Right cardiac atrium (tissue), 5 donors: ENCODE results near the gene MLLT6. TPM values are rescaled to one million over a fixed set of nuclear protein-coding genes. Genes with fewer than 3 reads are reported as not detected.

Source experiments
- ATAC-seq, 2 donors: fragments of 200-7000 bp; cut with Tn5 transposase; one replicate each; pipeline versions ENCODE4 v1.8.0 to v1.9.1; 2020; ENCODE audit warnings: moderate library complexity in 2 of 2, mild to moderate bottlenecking in 1 of 2
- DNase-seq, 3 donors: peaks; one replicate each; pipeline ENCODE4 v3.0.0-alpha.2; 2020
- H3K27ac ChIP-seq: one replicate; pipeline ENCODE4 v1.5.1; 2013; ENCODE audit warnings: mild to moderate bottlenecking, low read length, control low read depth, moderate library complexity
- H3K27me3 ChIP-seq: one replicate; pipeline ENCODE4 v1.6.1; 2013; ENCODE audit not compliant: control insufficient read depth, insufficient read depth
- H3K4me1 ChIP-seq: one replicate; pipeline ENCODE4 v1.6.1; 2013; ENCODE audit warnings: low read length; ENCODE audit not compliant: control insufficient read depth, insufficient read depth
- H3K4me3 ChIP-seq: one replicate; pipeline ENCODE4 v1.5.1; 2013; ENCODE audit warnings: low read length, control low read depth
- H3K9me3 ChIP-seq: one replicate; pipeline ENCODE4 v1.6.1; 2013; ENCODE audit warnings: low read length; ENCODE audit not compliant: control insufficient read depth
- WGBS: extraction: QIAGEN DNeasy Blood & Tissue Kit; methylation state at CpG from one replicate; pipeline ENCODE4 v1.1.7; 2013; 5-methylcytosine and 5-hydroxymethylcytosine counted together
- intact Hi-C, 4 donors: fragments of 100-400 bp; cut with DNase I; formaldehyde crosslinking; loops; one replicate each; pipeline versions ENCODE4 v1.11.0 to v1.14.0; 2022 to 2023
- polyA plus RNA-seq: library from polyadenylated mRNA; stranded (reverse); fragments of 200-250 nt; gene quantifications from one replicate; pipeline ENCODE4 v1.2.3, GENCODE V29; 2013
- total RNA-seq, 4 donors: library from RNA; stranded (reverse); fragmentation: NEBNext Ultra II Directional; extraction: Animal tissue kit (Norgen Biotek cat#: 25700); gene quantifications; one replicate each; pipeline ENCODE4 v1.2.1, GENCODE V29; 2021
- donor health status: healthy with polysubstance abuse.
- donor health status: DM: no; HTN: yes; CAD: no.
- donor health status: DM: no; HTN: no; CAD: no.
- donor health status: DM: no; HTN: yes; CAD: no; lungs with severe emphysema.
- donor health status: DM: yes; HTN: yes; CAD: no.

MLLT6 gene
- total and polyA plus RNA-seq, 5 donors, result 80.7 to 108 (median 86.6) TPM

DNA sequence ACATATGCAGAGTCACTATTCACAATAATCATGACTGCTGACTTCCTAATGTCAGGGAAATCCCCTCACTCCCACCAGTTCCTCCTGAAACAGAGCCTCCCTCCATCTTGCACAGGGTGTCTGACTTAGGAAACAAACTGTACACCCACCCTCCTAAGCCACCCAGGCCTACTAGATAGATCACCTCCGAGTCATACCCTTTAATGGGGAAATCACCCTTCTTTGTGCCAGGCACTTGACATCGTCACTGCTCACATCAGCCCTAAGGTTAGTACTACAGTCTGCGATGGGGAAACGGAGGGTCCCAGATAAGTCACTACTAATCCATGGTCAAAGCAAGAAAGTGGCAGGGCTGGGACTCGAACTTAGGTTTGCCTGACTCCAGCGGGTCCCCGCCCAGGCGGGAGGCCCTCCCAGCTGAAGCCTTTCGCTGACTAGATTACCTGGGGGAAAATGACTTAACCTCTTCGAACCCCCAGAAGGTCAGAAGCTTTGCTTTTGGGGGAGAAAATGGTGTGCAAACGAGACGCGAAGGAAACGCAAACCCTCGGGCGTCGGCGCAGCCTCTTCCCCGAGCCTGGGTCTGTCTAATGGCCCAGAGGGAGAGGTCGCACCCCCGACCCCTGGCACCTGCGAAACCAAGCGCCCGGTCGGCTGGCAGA is 3.4 kb upstream of the MLLT6 start:
- Histone ChIP-seq H3K4me3 (peak overlapping the region; percentile 97), H3K27ac (peak overlapping the region; percentile 98), H3K4me1 (peaks cover 4% of the 10 kb centered on the region), H3K9me3 (no peaks in the 10 kb centered on the region), H3K27me3 (no peaks in the 10 kb centered on the region)
- DNase-seq, result no peak
- 1% methylated on average over 25 of the region's 25 CpGs for WGBS
- peak in 1 of 2 donors; percentile 0 for ATAC-seq
- intact Hi-C loops, result loop anchor here in 2 of 4 donors (5.0 kb wide), 2 partner anchors 36 to 41 kb away; no protein-coding TSS in a partner anchor

GRCh38 chr17:38702166-38702915 is 2.7 kb upstream of the MLLT6 start:
- Histone ChIP-seq H3K27ac (peak overlapping the region; percentile 98), H3K4me1 (peaks cover 7% of the 10 kb centered on the region), H3K4me3 (peak overlapping the region; percentile 97), H3K27me3 (no peaks in the 10 kb centered on the region), H3K9me3 (no peaks in the 10 kb centered on the region)
- intact Hi-C loops, result loop anchor here in 2 of 4 donors (5.0 kb wide), 2 partner anchors 35 to 40 kb away; no protein-coding TSS in a partner anchor
- DNase-seq (peak; percentile 88 to 95 (median 95)), ATAC-seq (peak; percentile 68 to 81)
- under 1% methylated on average over 81 of the region's 81 CpGs for WGBS

DNA sequence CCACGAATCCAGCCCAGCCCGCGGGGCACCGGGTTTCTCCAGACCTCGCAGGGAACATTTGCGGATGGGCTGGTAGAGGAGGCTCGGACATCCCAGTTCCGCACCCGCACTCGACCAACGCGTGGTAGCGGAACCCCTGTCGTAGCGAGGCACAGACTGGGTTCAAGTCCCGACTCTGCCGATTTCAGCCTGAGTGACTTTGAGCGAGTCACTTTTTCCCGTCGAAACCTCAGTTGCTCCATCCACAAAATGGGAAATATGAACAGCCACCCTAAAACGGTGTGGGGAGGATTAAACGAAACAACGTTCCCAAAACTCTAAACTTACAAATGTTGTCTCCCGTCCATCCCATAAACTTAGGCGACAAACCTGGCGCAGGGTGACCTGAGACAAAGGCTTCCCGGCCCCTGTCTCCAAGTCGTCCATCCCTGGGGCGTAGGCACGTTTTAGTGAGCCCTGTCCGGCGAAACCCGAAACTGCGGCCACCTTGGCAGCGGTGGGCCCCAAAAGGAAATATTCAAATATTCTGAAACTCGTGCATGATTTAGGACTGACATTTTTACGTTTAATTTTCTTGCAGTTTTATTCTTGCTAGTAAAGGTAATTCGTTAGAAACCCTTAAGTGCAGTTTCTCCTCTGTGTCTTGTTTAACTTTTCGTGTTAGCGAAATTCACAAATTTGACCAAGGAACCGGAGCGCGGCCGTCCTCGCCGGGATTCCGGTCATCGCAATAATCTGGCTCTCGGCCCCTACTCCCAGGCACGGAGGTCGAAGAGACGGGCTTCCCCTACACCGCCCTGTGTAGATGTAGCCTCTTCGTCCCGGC is 1.9 kb upstream of the MLLT6 start:
- intact Hi-C loops, result loop anchor here in 2 of 4 donors (5.0 kb wide), 2 partner anchors 34 to 39 kb away; no protein-coding TSS in a partner anchor
- WGBS, result 2% methylated on average over 55 of the region's 55 CpGs
- Histone ChIP-seq H3K4me3 (peak overlapping the region; percentile 97), H3K4me1 (peaks cover 7% of the 10 kb centered on the region), H3K27me3 (no peaks in the 10 kb centered on the region), H3K27ac (peak overlapping the region; percentile 98), H3K9me3 (no peaks in the 10 kb centered on the region)
- peak in 1 of 3 donors; percentile 51 for DNase-seq
- no peak for ATAC-seq

GRCh38 chr17:38703742-38704605 is 1.1 kb upstream of the MLLT6 start:
- H3K27ac ChIP-seq, result peak overlapping the region; percentile 95
- H3K4me3 ChIP-seq, result peak overlapping the region; percentile 97
- H3K27me3 ChIP-seq, result no peaks in the 10 kb centered on the region
- intact Hi-C loops, result loop anchor here in 2 of 4 donors (5.0 kb wide), 2 partner anchors 33 to 38 kb away; no protein-coding TSS in a partner anchor
- no peaks in the 10 kb centered on the region for H3K9me3 ChIP-seq
- under 1% methylated on average over 50 of the region's 50 CpGs for WGBS
- ATAC-seq (peak; percentile 45 to 48), DNase-seq (peak; percentile 80 to 92 (median 91))
- H3K4me1 ChIP-seq, result peaks cover 7% of the 10 kb centered on the region

DNA sequence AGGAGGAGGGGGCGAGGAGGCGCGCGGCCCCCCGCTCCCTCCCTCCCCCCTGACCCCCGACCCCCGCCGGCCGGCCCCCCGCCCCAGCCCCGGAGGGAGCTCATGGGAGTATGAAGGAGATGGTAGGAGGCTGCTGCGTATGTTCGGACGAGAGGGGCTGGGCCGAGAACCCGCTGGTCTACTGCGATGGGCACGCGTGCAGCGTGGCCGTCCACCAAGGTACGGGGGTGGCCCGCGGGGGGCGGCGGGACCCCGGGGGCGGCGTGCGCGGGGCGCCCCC is 390 bp downstream of the MLLT6 start:
- intact Hi-C loops, result no loop called here
- Histone ChIP-seq H3K27ac (peak overlapping the region; percentile 46), H3K27me3 (no peaks in the 10 kb centered on the region), H3K9me3 (no peaks in the 10 kb centered on the region), H3K4me1 (peaks cover 7% of the 10 kb centered on the region), H3K4me3 (peak overlapping the region; percentile 97)
- ATAC-seq (no peak), DNase-seq (peak in 1 of 3 donors; percentile 54)
- under 1% methylated on average over 30 of the region's 32 CpGs for WGBS

GRCh38 chr17:38705803-38706504 is 881 bp downstream of the MLLT6 start:
- WGBS, result under 1% methylated on average over 38 of the region's 38 CpGs
- H3K27me3 ChIP-seq, result no peaks in the 10 kb centered on the region
- intact Hi-C loops, result no loop called here
- ATAC-seq, result peak in 1 of 2 donors; percentile 1
- DNase-seq, result peak; percentile 72 to 86 (median 86)
- peak overlapping the region; percentile 97 for H3K4me3 ChIP-seq
- no peaks in the 10 kb centered on the region for H3K9me3 ChIP-seq
- peak overlapping the region; percentile 46 for H3K27ac ChIP-seq
- H3K4me1 ChIP-seq, result peaks cover 7% of the 10 kb centered on the region

DNA sequence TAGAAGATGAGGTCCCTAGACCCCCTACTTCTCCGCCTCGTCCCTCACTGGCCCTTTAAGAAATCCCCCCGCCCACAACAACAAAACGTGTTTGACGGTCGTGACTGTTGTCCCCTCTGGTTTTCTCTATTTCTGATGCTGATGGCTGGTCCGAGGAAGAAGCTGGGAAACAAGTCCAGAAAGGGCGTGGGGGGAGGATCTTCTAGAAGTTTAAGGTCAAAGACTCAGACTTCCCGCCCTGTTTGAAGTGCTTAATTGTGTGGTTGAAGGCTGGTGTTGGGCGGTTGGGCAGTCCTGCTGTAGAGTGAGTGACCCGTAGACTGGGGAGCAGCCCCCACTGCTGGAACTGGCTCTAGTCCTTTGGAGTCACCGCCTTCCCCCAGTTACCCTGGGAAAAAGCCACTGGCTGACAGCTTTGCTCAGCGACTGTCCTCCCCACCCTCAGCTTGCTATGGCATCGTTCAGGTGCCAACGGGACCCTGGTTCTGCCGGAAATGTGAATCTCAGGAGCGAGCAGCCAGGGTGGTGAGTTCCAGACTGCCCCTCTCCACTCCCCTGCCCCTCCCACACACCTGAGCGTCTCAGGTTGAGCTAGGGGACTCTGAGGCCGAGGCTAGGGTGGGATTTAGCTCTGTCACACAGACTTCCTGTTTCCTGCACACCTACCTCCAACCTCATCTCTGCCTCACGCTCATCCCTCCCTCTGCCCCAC is 1.6 kb downstream of the MLLT6 start:
- 14% methylated on average over 20 of the region's 20 CpGs for WGBS
- Histone ChIP-seq H3K9me3 (no peaks in the 10 kb centered on the region), H3K4me3 (peak overlapping the region; percentile 97), H3K4me1 (peaks cover 4% of the 10 kb centered on the region), H3K27me3 (no peaks in the 10 kb centered on the region), H3K27ac (peak overlapping the region; percentile 46)
- intact Hi-C loops, result no loop called here
- ATAC-seq (no peak), DNase-seq (peak in 1 of 3 donors; percentile 58)

- H3K4me3 ChIP-seq, result no peak overlapping the region
- intact Hi-C loops, result no loop called here
Observed at GRCh38 chr17:38707678-38708351, 2.7 kb downstream of the MLLT6 start.

More at GRCh38 chr17:38707678-38708351, 2.7 kb downstream of the MLLT6 start:
- no peaks in the 10 kb centered on the region for H3K9me3 ChIP-seq
- H3K27ac ChIP-seq, result no peak overlapping the region
- WGBS, result 74% methylated on average over 21 of the region's 21 CpGs
- ATAC-seq (no peak), DNase-seq (no peak)
- H3K4me1 ChIP-seq, result peaks cover 4% of the 10 kb centered on the region
- no peaks in the 10 kb centered on the region for H3K27me3 ChIP-seq
